Cardiac muscle cell (in vitro differentiated cells and primary cell): ENCODE data around the gene COQ5. TPM values are rescaled to one million over a fixed set of nuclear protein-coding genes. Genes with fewer than 3 reads are reported as not detected.
"Not testable (repeated sequence)": the region's sequence is repeated elsewhere in the genome, so short reads cannot be mapped to it uniquely, and the experiment has no call there.

Experiments
- DNase-seq, 2 donors: peaks; one replicate each; pipeline versions ENCODE4 v3.0.0 to v3.0.0-alpha.2; 2010 to 2017; ENCODE audit warnings: low read depth in 1 of 2, low spot score in 1 of 2
- H3K27ac ChIP-seq: fragments of 200-600 bp; sonication (generic); 2 replicates; pipeline ENCODE4 v1.5.1; 2016
- H3K27me3 ChIP-seq: fragments of 200-600 bp; sonication (generic); 2 replicates; pipeline ENCODE4 v1.6.0; 2016; ENCODE audit warnings: control low read depth
- H3K36me3 ChIP-seq: fragments of 200-600 bp; sonication (generic); 2 replicates; pipeline ENCODE4 v1.5.1; 2016; ENCODE audit warnings: control low read depth
- H3K4me1 ChIP-seq: fragments of 200-600 bp; sonication (generic); 2 replicates; pipeline ENCODE4 v1.8.1; 2017; ENCODE audit warnings: low read depth, mild to moderate bottlenecking, mixed run types
- H3K4me3 ChIP-seq: fragments of 200-600 bp; sonication (generic); 2 replicates; pipeline ENCODE4 v1.5.1; 2016; ENCODE audit warnings: mild to moderate bottlenecking
- H3K9me3 ChIP-seq: fragments of 200-600 bp; sonication (generic); 2 replicates; pipeline ENCODE4 v1.5.1; 2017; ENCODE audit warnings: low read depth, mild to moderate bottlenecking, control low read depth
- CTCF ChIP-seq: IDR thresholded peaks from 2 replicates; pipeline ENCODE4 v1.5.1; 2012; ENCODE audit warnings: low read depth, mild to moderate bottlenecking, low read length
- polyA plus RNA-seq: library from polyadenylated mRNA; unstranded; fragments of >200 nt; fragmentation: Nextera tagmentation; extraction: Ambion mirVana; gene quantifications from 2 replicates; pipeline ENCODE4 v1.2.1, GENCODE V29; 2016
- total RNA-seq: library from RNA; depleted of rRNA; stranded (reverse); fragments of >200 nt; gene quantifications from 2 replicates; pipeline ENCODE4 v1.2.3, GENCODE V29; 2016

COQ5 gene
- total and polyA plus RNA-seq, 2 experiments from 2014 or later, result 67.2 to 99.3 TPM

- Histone ChIP-seq H3K4me1 (peaks cover 45% of the 10 kb centered on the region), H3K36me3 (no peaks in the 10 kb centered on the region), H3K27me3 (no peaks in the 10 kb centered on the region), H3K9me3 (no peaks in the 10 kb centered on the region), H3K27ac (peak overlapping the region; percentile 91), H3K4me3 (peak overlapping the region; percentile 89)
- TF ChIP-seq CTCF, result no peak
- DNase-seq, result peak; percentile 72 to 73
These were observed 6.0 kb upstream of the COQ5 start for GRCh38 chr12:120534703-120535655.

- Histone ChIP-seq H3K4me3 (peak within 1 kb of the TSS; percentile 89), H3K4me1 (peaks cover 46% of the 10 kb centered on the region), H3K27ac (peak within 1 kb of the TSS; percentile 91), H3K36me3 (no peaks in the 10 kb centered on the region), H3K27me3 (no peaks in the 10 kb centered on the region), H3K9me3 (no peaks in the 10 kb centered on the region)
- DNase-seq, result peak; percentile 88 to 91
- TF ChIP-seq CTCF, result no peak
These were observed 5.3 kb upstream of the COQ5 start, which contains the start of gene RNF10 for GRCh38 chr12:120534203-120534702. RNF10 (plus strand) TSS chr12:120534356; CDS start chr12:120534812, 456 bp downstream.

DNA sequence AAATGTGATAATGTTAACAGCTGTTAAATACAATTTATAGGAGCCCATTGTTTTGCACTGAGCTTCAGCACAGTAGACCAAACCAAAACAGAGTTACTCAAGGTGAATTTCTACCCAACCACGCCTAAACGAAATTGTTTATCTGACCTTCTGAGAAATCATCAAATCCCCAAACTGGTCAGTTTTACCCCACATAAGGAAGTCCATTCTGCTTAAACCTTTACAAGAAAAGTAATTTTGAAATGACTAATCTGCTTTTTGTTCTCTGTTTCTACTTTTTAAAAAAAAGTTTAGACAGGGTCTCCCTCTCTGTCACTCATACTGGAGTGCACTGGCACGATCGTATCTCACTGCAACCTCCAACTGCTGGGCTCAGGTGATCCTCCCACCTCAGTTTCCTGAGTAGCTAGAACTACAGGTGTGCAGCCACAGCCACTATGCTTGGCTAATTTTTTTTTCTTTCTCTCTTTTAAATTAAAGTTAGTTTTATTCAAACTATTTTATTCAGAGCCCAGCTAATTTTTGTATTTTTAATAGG lies 3.8 kb upstream of the COQ5 start:
- Histone ChIP-seq H3K4me3 (no peak overlapping the region), H3K36me3 (no peaks in the 10 kb centered on the region), H3K4me1 (peaks cover 31% of the 10 kb centered on the region), H3K27me3 (no peaks in the 10 kb centered on the region), H3K9me3 (no peaks in the 10 kb centered on the region), H3K27ac (no peak overlapping the region)
- no peak for DNase-seq
- TF ChIP-seq CTCF, result no peak

GRCh38 chr12:120530418-120530761 lies 1.4 kb upstream of the COQ5 start:
- not testable (repeated sequence) for H3K27me3 ChIP-seq, H3K4me1 ChIP-seq, DNase-seq, H3K9me3 ChIP-seq, H3K4me3 ChIP-seq, H3K27ac ChIP-seq, H3K36me3 ChIP-seq

- peaks cover 6% of the 10 kb centered on the region for H3K4me1 ChIP-seq
- DNase-seq, result peak; percentile 46 to 55
- H3K36me3 ChIP-seq, result no peaks in the 10 kb centered on the region
- H3K27me3 ChIP-seq, result no peaks in the 10 kb centered on the region
- H3K4me3 ChIP-seq, result peak overlapping the region; percentile 73
- H3K27ac ChIP-seq, result peak overlapping the region; percentile 93
- no peak for TF ChIP-seq CTCF
- H3K9me3 ChIP-seq, result no peaks in the 10 kb centered on the region
These were observed 871 bp upstream of the COQ5 start for GRCh38 chr12:120529641-120530417.
